Left ventricle myocardium inferior (tissue), 1 donor: ENCODE data around the gene HOMER3. TPM values are rescaled to one million over a fixed set of nuclear protein-coding genes. Genes with fewer than 3 reads are reported as not detected.

Source experiments
- DNase-seq: peaks from one replicate; pipeline ENCODE4 v3.0.0-alpha.2; 2020
- H3K27ac ChIP-seq: fragments of 200-600 bp; replicated peaks from 2 replicates; pipeline ENCODE4 v1.8.0; 2021
- H3K27me3 ChIP-seq: fragments of 200-600 bp; 2 replicates; pipeline ENCODE4 v1.8.0; 2021; ENCODE audit warnings: low read depth
- H3K36me3 ChIP-seq: fragments of 200-600 bp; 2 replicates; pipeline ENCODE4 v1.8.0; 2021
- H3K4me1 ChIP-seq: fragments of 200-600 bp; 2 replicates; pipeline ENCODE4 v1.8.0; 2021
- H3K4me3 ChIP-seq: fragments of 200-600 bp; 2 replicates; pipeline ENCODE4 v1.8.0; 2021; ENCODE audit warnings: mild to moderate bottlenecking, moderate library complexity
- H3K9me3 ChIP-seq: fragments of 200-600 bp; replicated peaks from 2 replicates; pipeline ENCODE4 v1.8.0; 2021
- CTCF ChIP-seq: fragments of 200-600 bp; IDR thresholded peaks from 2 replicates; pipeline ENCODE4 v1.8.0; 2021; ENCODE audit warnings: antibody characterized with exemption, mild to moderate bottlenecking, borderline replicate concordance
- intact Hi-C: fragments of 100-400 bp; cut with micrococcal nuclease; formaldehyde crosslinking; loops from one replicate; pipeline ENCODE4 v1.11.0; 2022
- total RNA-seq: library from RNA; stranded (reverse); fragmentation: NEBNext Ultra II Directional; extraction: Animal tissue kit (Norgen Biotek cat#: 25700); gene quantifications from one replicate; pipeline ENCODE4 v1.2.1, GENCODE V29; 2021
- donor health status: DM: no; HTN: yes; CAD: no; lungs with severe emphysema.

The HOMER3 gene
- total RNA-seq, 1 donor from 2014 or later = 14.7 TPM

GRCh38 chr19:18972851-18973250 is 31.8 kb upstream of the HOMER3 start:
- intact Hi-C loops = no loop called here
- H3K36me3 ChIP-seq = no peaks in the 10 kb centered on the region
- no peak overlapping the region for H3K4me3 ChIP-seq
- no peak for DNase-seq
- H3K9me3 ChIP-seq = no peaks in the 10 kb centered on the region
- H3K4me1 ChIP-seq = peaks cover 19% of the 10 kb centered on the region
- H3K27ac ChIP-seq = peak overlapping the region; percentile 59
- no peak for TF ChIP-seq CTCF
- H3K27me3 ChIP-seq = no peaks in the 10 kb centered on the region

GRCh38 chr19:18972301-18972811 is 31.3 kb upstream of the HOMER3 start:
- H3K27me3 ChIP-seq = no peaks in the 10 kb centered on the region
- H3K4me1 ChIP-seq = peaks cover 20% of the 10 kb centered on the region
- H3K9me3 ChIP-seq = no peaks in the 10 kb centered on the region
- H3K4me3 ChIP-seq = no peak overlapping the region
- peak overlapping the region; percentile 59 for H3K27ac ChIP-seq
- no peak for DNase-seq
- H3K36me3 ChIP-seq = no peaks in the 10 kb centered on the region
- no peak for TF ChIP-seq CTCF
- intact Hi-C loops = no loop called here

GRCh38 chr19:18969931-18970659 is 29.1 kb upstream of the HOMER3 start:
- Histone ChIP-seq H3K4me1 (peaks cover 20% of the 10 kb centered on the region), H3K36me3 (no peaks in the 10 kb centered on the region), H3K4me3 (no peak overlapping the region), H3K27ac (peak overlapping the region; percentile 14), H3K9me3 (no peaks in the 10 kb centered on the region), H3K27me3 (no peaks in the 10 kb centered on the region)
- TF ChIP-seq CTCF = no peak
- intact Hi-C loops = no loop called here
- DNase-seq = no peak

GRCh38 chr19:18967358-18968146 is 26.5 kb upstream of the HOMER3 start:
- intact Hi-C loops = no loop called here
- peaks cover 13% of the 10 kb centered on the region for H3K27me3 ChIP-seq
- no peaks in the 10 kb centered on the region for H3K9me3 ChIP-seq
- TF ChIP-seq CTCF = no peak
- no peak overlapping the region for H3K4me3 ChIP-seq
- no peaks in the 10 kb centered on the region for H3K36me3 ChIP-seq
- H3K27ac ChIP-seq = peak overlapping the region; percentile 74
- H3K4me1 ChIP-seq = peaks cover 12% of the 10 kb centered on the region
- peak; percentile 60 for DNase-seq

- no peak for TF ChIP-seq CTCF
- H3K27ac ChIP-seq = peak overlapping the region; percentile 74
- peaks cover 25% of the 10 kb centered on the region for H3K27me3 ChIP-seq
- H3K36me3 ChIP-seq = no peaks in the 10 kb centered on the region
- H3K4me3 ChIP-seq = no peak overlapping the region
- H3K4me1 ChIP-seq = peaks cover 6% of the 10 kb centered on the region
- intact Hi-C loops = no loop called here
- DNase-seq = no peak
- H3K9me3 ChIP-seq = no peaks in the 10 kb centered on the region
Measured at GRCh38 chr19:18966307-18966706, 25.3 kb upstream of the HOMER3 start.
